ENCODE results near the gene SIRT7. TPM values are rescaled to one million over a fixed set of nuclear protein-coding genes. Genes with fewer than 3 reads are reported as not detected.

The SIRT7 gene
- total RNA-seq, 4 donors from 2014 or later = 76.5 to 315 (median 172) TPM

DNA sequence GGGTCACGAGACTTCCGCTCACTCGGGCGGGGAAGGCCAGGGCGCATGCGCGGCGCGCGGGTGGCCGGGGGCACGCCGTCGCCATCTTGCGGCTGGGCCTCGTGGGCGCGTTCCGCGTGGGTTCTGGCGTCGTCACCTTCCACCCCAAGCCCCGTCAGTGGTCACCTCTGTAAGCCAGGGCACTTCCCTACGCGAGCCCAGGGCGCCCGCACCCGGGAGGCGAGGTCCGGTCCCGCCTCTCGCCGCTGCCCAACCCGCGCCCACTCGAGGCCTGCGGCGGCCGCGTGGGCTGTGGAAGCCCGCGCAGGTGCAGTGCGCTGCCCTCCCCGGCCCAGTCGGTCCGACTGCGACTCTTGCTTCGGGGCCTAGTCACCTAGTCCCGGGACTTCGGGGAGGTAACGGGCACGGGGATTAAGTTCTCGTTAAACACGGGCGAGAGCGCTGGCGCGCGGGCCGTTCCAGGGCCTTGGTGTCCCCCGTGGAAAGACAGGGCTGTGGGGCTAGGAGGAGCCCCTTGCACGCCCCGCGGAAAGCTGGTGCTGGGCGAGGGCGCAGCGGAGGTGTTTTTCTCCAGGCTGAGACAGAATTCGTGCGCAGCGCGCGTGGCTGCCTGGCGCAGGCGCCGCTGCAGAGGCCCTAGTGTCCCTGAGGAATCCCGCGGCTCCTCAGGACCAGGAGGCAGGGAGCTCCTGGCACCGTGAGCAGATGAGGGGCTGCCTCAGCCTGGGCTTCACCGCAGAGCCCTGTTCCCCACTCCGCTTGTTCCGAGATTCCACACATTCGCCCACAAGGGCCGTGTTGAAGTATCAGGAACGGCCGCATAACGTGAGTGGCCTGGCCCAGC, 46.4 kb downstream of the SIRT7 start:
- intact Hi-C loops (cut with DNase I; ENCODE audit: low total_unique reads) = no loop called here

DNA sequence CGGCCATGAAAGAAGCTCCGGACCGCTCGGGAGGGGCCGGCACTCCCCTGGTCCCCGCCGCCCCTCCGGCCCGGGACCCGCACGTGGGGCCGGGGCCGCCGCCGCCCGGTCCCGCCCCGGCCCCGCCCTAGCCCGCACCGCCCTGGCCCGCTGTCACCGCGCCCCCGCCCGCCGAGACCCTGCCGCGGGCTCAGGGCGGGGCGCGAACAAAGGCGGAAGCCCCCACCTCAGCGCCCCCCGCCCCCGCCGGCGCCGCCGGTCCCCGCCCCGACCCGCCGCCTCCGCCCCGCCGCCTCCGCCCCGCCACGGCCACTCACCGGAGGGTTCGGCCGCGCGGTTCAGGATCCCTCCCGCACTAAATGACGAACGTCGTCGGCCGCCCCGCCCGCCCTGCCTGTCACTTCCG, 47.0 kb downstream of the SIRT7 start, which contains the start of gene ARHGDIA:
ARHGDIA (minus strand) TSS at position 357 of the 406 bp plus-strand sequence. CDS start 1,407 bp downstream, outside the sequence.
- Histone ChIP-seq H3K36me3 (peaks cover 0 to 4% (median 0%) of the 10 kb centered on the region in 4 donors), H3K27me3 (no peaks in the 10 kb centered on the region), H3K4me1 (peaks cover 44 to 57% (median 53%) of the 10 kb centered on the region in 4 donors), H3K9me3 (no peaks in the 10 kb centered on the region), H3K27ac (peak within 1 kb of the TSS; percentile 96 to 100 (median 98)), H3K4me3 (peak within 1 kb of the TSS; percentile 82 to 93 (median 86))
- DNase-seq = no peak
- intact Hi-C loops (cut with DNase I; ENCODE audit: low total_unique reads) (no loop called here), in situ Hi-C loops (cut with MboI; ENCODE audit: low pct_ligation_motif_present in 1 of 4, low pct_unique_long_range_greater_than_20kb in 1 of 4, low sequenced_read_pairs in 3 of 4) (no loop called here)
- 0% methylated on average over 33 of the region's 64 CpGs; no CpG with 5 or more reads in 1 of the 2 donors for WGBS, 2 donors (ENCODE audit: low coverage in 1 of 2)
- TF ChIP-seq POLR2AphosphoS5 (IDR thresholded peaks at IDR 0.05) (peak in 1 of 3 donors; percentile 99), POLR2A (IDR thresholded peaks at IDR 0.05) (no peak)

More for the DNA sequence above, 46.4 kb downstream of the SIRT7 start:
- Histone ChIP-seq H3K27me3 (no peaks in the 10 kb centered on the region), H3K36me3 (peaks cover 0 to 4% (median 0%) of the 10 kb centered on the region in 4 donors), H3K27ac (peak overlapping the region; percentile 96 to 100 (median 98)), H3K4me1 (peaks cover 38 to 51% (median 47%) of the 10 kb centered on the region in 4 donors), H3K9me3 (no peaks in the 10 kb centered on the region), H3K4me3 (peak overlapping the region; percentile 82 to 93 (median 86))
- 1% methylated on average over 47 of the region's 86 CpGs; no CpG with 5 or more reads in 1 of the 2 donors for WGBS, 2 donors (ENCODE audit: low coverage in 1 of 2)
- TF ChIP-seq POLR2A (IDR thresholded peaks at IDR 0.05) (peak; percentile 92), POLR2AphosphoS5 (IDR thresholded peaks at IDR 0.05) (peak; percentile 28 to 99 (median 98)), CTCF (IDR thresholded peaks at IDR 0.05) (peak in 3 of 5 experiments; percentile 5 to 53 (median 35)), EP300 (IDR thresholded peaks at IDR 0.05; ENCODE audit: low read depth) (no peak)
- peak; percentile 96 for DNase-seq
- in situ Hi-C loops (cut with MboI; ENCODE audit: low pct_ligation_motif_present in 1 of 4, low pct_unique_long_range_greater_than_20kb in 1 of 4, low sequenced_read_pairs in 3 of 4) = no loop called here

- WGBS, 2 donors (ENCODE audit: low coverage in 1 of 2) = 4% methylated on average over 23 of the region's 65 CpGs; no CpG with 5 or more reads in 1 of the 2 donors
- H3K4me1 ChIP-seq = peaks cover 45 to 63% (median 58%) of the 10 kb centered on the region in 4 donors
- H3K27ac ChIP-seq = peak overlapping the region; percentile 96 to 100 (median 98)
- intact Hi-C loops (cut with DNase I; ENCODE audit: low total_unique reads) (no loop called here), in situ Hi-C loops (cut with MboI; ENCODE audit: low pct_ligation_motif_present in 1 of 4, low pct_unique_long_range_greater_than_20kb in 1 of 4, low sequenced_read_pairs in 3 of 4) (no loop called here)
- H3K9me3 ChIP-seq = no peaks in the 10 kb centered on the region
- peak; percentile 35 for TF ChIP-seq POLR2A (IDR thresholded peaks at IDR 0.05)
- no peak for TF ChIP-seq EP300 (IDR thresholded peaks at IDR 0.05; ENCODE audit: low read depth)
- peak in 2 of 3 donors; percentile 21 to 41 for TF ChIP-seq POLR2AphosphoS5 (IDR thresholded peaks at IDR 0.05)
- DNase-seq = peak; percentile 57
- H3K36me3 ChIP-seq = peaks cover 0 to 4% (median 0%) of the 10 kb centered on the region in 4 donors
- no peaks in the 10 kb centered on the region for H3K27me3 ChIP-seq
- H3K4me3 ChIP-seq = peak overlapping the region; percentile 71 to 86 (median 84)
Measured at GRCh38 chr17:81870131-81870980, 47.6 kb downstream of the SIRT7 start.

GRCh38 chr17:81869221-81870130, 48.5 kb downstream of the SIRT7 start:
- TF ChIP-seq POLR2AphosphoS5 (IDR thresholded peaks at IDR 0.05) = no peak
- no peak for TF ChIP-seq EP300 (IDR thresholded peaks at IDR 0.05; ENCODE audit: low read depth)
- peak; percentile 88 to 92 (median 90) for TF ChIP-seq CTCF (IDR thresholded peaks at IDR 0.05)
- Histone ChIP-seq H3K4me1 (peaks cover 49 to 72% (median 62%) of the 10 kb centered on the region in 4 donors), H3K27ac (peak overlapping the region; percentile 96 to 100 (median 98)), H3K27me3 (no peaks in the 10 kb centered on the region), H3K36me3 (peaks cover 0 to 4% (median 0%) of the 10 kb centered on the region in 4 donors), H3K4me3 (peak overlapping the region; percentile 71 to 86 (median 84)), H3K9me3 (no peaks in the 10 kb centered on the region)
- in situ Hi-C loops (cut with MboI; ENCODE audit: low pct_ligation_motif_present in 1 of 4, low pct_unique_long_range_greater_than_20kb in 1 of 4, low sequenced_read_pairs in 3 of 4) (no loop called here), intact Hi-C loops (cut with DNase I; ENCODE audit: low total_unique reads) (no loop called here)
- WGBS, 2 donors (ENCODE audit: low coverage in 1 of 2) = 35% methylated on average over 38 of the region's 52 CpGs; no CpG with 5 or more reads in 1 of the 2 donors
- DNase-seq = peak; percentile 42

Data from transverse colon (tissue), 4 donors.